Stimulated activated CD8-positive, alpha-beta memory T cell treated with anti-CD3 and anti-CD28 coated beads, Interleukin-7, amount 100 ng/mL, for 48 hours (primary cell): Measurements from ENCODE around the gene KMT2C.
A peak's percentile ranks its signal among the peaks of the same experiment; 100 is the strongest.
"Not testable (repeated sequence)": the region's sequence is repeated elsewhere in the genome, so short reads cannot be mapped to it uniquely, and the experiment has no call there.

ENCODE experiments used
- DNase-seq, 2 donors: peaks; one replicate each; pipeline ENCODE4 v3.0.0-alpha.2; 2020; ENCODE audit warnings: low read depth in 1 of 2; ENCODE audit errors: extremely low read depth in 1 of 2

The KMT2C gene

DNA sequence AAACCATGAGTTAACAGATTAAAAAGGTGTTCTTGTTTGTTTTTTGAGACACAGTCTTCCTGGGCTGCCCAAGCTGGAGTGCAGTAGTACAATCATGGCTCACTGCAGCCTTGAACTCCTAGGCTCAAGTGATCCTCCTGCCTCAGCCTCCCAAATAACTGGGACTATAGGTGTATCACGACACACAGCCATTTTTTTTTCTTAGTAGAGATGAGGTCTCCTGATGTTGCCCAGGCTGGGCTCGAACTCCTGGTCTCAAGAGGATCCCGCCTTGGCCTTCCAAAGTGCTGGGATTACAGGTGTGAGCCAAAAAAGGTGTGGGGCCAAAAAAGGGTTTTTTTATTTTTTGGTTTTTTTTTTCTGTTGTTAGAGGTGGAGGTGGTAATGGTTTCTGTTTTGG is 29.3 kb downstream of the KMT2C start:
- no peak for DNase-seq

DNA sequence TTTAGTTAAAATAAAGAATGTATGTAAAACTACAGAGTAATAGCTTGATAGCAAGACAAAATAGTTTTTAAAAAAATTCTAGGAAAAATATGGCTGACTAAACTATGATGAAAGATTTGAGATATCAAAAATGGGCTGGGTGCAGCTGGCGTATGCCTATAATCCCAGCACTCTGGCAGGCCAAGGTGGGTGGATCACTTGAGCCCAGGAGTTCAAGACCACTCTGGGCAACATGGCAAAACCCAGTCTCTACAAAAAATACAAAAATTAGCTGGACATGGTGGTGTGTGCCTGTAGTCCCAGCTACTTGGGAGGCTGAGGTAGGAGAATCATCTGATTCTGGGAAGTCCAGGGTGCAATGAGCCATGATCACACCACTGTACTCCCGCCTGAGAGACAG is 29.8 kb downstream of the KMT2C start:
- DNase-seq, result not testable (repeated sequence)

DNA sequence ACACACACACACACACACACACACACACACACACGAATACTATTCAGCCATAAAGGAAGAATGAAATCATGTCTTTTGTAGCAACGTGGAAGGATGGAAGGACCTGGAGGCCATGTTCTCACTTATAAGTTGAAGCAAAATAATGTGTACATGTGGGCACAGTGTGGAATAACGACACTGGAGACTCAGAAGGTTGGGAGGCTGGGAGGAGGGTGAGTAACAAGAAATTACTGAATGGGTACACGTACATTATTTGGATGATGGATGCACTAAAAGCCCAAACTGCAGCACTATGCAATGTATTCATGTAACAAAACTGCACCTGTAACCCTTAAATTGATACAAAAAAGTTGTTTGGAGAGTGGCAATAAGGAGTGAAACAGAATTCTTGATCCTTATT is 32.1 kb downstream of the KMT2C start:
- DNase-seq, result no peak

DNA sequence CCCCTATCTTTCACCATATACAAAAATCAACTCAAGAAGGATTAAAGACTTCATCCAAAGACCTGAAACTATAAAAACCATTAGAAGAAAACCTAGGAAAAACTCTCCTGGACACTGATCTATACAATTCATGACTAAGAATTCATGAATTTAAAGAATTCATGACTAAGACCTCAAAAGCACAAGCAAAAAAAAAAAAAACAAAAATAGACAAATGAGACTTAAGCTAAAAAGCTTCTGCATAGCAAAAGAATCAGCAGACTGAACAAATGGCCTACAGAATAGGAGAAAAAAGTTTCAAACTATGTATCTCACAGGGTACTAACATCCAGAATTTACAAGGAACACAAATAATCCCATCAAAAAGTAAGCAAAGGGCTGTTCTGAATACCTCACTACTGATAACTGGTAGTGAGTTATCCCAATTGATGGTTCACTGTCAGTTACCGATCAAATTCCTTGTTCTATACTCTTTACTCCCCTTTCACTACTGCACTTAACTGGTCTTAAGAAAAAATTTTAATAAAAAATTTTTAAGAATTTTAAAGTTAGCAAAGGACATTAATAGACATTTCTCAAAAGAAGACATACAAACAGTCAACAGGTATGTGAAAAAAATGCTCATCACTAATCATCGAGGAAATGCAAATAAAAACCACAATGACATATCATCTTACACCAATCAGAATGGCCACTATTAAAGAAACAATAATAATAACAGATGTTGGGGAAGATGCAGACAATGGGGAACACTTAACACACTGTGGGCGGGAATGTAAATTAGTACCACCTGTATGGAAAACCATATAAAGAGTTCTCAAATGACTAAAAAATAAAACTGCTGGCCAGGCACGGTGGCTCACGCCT is 33.2 kb downstream of the KMT2C start:
- DNase-seq, result no peak

DNA sequence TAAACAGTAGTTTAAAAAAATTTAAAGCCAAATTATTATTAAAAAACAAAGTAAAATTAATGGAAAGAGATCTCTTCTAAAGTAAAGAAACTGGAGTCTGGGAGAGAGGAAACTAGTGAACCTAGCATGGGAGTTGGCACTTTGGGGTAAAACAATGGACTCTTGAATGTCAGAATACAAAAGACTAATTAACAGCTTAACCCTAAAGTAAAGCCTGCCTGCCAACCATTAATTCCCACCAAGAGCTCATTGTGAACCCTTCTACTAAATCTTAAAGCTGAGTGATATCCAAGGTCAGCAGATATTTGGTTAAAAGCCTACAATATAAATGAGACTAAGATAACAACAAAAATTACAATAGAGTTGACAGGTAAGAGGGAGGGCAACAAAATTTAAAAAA is 36.5 kb downstream of the KMT2C start:
- DNase-seq, result no peak

DNA sequence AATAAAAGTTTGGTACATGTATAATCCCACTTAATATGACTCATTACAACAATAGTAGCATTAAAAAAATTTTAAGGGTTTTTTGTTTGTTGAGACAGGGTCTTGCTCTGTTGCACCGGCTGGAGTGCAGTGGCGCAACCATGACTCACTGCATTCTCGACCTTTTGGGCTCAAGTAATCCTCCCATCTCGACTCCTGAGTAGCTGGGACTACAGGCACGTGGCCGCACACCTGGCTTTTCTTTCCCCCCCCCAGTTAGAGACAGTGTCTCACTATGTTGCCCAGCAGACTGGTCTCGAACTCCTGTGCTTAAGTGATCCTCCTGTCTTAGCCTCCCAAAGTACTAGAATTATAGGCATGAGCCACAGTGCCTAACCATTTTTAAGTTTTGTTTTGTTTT is 40.7 kb downstream of the KMT2C start:
- no peak for DNase-seq

DNA sequence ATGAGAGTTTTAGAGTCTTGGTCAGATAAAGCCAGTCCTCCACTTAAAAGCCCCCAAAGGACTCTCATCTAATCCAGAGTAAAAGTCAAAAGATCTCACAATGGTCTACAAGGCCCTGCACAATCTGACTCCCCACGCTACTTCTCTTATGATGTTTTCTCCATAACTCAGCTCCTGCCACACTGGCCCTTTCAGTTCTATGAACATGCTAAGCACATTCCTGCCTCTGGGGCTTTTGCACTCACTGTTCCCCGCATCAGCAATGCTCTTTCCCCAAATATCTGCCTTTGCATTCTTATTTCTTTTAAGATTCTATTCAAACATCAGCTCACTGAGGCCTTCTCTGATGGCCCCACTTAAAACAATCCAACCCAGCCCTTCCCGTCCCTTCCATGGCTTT is 41.6 kb downstream of the KMT2C start:
- not testable (repeated sequence) for DNase-seq

DNA sequence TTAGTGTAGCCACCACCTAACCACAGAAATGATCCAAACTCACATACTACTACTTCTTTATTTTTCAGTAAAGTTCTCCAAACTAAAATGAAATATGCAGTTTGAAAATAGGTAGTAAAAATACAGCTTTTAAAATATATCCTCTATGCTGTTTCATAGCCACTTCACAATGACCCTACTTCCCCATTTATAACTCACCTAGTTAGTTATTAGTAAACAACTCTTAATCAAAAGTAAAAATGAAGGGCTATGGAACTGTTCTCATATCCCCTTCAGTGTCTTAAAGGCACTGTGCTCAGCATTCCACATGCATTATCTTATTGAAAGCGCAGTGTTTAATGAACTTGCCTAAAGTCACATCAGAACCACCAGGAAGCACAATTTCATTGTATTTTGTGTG is 43.5 kb downstream of the KMT2C start:
- no peak for DNase-seq

DNA sequence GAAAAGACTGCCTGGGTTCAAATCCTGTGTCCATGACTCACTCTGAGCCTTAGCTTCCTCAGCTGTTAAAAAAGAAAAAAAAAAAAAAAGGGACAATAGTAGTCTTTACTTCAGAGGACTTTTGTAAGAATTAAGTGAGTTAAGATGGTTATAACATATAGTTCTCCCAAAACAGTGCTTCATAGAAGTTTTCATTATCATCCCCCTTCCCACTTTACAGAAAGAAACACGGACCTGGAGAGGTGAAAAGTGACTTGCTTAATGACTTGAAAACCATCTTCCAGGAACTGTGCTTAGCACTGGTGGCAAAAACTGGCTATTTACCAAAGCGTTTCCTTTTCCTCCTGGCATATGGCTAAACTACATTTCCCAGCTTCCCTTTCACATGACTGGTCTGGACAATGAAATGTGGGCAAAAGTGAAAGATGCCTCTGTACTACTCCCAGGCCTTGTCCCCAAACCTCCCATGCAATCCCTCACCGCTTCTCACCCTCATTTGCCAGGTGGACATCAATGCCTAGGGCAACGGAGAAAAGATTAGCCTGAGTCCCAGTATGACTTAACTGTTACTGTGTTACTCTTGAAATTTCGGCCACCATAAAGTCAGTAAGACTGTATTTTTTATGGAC is 49.6 kb downstream of the KMT2C start:
- DNase-seq, result not testable (repeated sequence)

DNA sequence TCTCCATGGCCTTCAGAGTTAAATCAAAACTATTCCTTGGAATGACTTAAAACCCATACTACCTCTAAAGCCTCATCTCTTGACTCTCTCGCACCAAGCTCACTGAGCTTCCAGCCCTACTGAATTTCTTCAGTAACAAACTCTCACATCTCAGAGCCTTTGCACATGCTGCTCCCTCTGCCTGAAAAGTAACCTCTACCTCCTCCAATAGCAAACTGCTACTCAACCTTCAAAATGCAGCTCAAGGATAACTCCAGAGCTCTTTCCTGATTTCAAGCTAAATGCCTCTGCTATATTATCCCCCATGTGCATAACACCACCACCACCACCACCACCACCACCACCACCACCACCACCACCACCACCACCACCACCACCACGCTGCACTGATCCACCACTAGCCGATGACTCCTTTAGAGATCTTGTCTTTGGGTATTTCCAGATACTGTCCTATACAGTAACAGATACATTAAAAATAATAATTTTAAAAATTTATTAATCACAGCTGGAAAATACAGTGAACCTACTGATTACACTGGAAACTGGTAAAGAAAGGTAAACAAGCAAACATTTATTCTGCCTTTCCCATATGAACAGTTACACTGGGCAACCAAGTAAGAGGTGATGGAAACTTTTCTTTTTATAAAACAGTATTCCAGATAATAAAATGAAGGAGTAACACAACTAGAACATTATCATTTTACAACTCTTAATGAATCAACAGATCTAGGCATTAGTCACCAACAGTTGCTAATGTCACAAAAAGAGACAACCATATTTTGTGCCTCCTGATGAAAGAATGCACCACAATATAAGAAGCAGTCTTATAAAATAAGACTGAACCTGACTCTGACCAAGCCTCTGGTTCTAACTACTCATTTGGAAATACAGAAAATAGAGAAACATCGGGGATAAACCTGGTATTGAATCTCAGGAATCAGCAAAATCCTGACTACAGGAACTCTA is 51.3 kb downstream of the KMT2C start:
- not testable (repeated sequence) for DNase-seq

DNA sequence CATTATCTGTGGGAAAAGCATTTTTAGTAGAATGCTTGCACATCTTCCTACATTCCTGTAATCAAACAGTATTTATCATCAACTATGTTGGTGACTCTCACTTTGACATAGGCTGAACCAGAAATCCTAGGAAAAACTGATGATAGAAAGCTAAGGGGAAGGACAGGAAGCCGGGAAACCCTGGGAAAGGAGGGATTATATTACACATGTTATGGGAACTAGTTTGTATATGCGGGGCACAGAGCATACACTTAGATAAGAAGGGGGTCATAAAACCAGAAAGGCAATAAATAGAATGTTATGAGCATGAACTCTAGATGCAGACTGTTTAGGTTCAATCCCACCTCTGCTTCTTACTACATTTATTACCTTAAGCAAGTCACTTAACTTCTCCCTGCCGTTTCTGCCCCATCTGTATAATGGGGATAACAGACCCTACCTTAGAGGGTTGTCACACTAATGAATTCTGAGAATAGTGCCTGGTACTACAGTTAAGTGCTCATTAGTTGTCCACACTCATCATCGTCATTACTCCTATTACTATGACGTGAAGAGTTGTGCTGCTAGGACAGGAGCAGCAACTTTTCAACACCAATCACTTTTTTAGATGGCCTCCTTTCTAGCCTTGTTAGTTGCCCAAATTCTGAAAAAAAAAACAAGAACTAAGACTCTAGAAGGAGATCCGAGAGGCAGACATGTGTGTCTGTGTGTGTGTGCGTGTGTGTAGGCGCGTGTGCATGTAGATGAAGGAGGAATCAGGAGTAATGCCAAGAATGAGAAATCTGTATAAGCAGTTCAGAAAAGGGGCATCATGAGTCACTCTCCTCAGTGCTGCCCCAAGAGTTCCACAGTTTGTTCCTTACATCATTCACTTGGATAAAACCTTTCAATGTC is 52.2 kb downstream of the KMT2C start:
- no peak for DNase-seq

DNA sequence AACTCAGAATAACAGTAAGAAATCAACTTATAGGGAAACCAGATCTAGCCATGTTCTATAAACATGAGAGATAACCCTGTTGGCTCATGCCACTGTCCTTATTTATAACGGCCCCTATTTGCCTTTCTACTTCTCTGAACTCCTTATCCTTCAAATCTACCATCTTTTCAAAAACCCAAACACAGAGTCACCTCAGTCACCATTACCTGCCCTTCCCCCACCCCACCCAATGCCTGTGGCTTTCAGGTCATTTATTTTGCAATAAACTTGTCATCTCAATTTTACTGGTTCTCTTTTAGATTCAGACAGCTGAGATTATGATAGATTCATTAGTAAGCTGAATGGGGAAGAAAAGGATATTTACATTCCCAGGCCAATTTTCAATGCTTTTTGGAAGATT is 53.6 kb downstream of the KMT2C start:
- DNase-seq, result peak in 1 of 2 donors; percentile 26

DNA sequence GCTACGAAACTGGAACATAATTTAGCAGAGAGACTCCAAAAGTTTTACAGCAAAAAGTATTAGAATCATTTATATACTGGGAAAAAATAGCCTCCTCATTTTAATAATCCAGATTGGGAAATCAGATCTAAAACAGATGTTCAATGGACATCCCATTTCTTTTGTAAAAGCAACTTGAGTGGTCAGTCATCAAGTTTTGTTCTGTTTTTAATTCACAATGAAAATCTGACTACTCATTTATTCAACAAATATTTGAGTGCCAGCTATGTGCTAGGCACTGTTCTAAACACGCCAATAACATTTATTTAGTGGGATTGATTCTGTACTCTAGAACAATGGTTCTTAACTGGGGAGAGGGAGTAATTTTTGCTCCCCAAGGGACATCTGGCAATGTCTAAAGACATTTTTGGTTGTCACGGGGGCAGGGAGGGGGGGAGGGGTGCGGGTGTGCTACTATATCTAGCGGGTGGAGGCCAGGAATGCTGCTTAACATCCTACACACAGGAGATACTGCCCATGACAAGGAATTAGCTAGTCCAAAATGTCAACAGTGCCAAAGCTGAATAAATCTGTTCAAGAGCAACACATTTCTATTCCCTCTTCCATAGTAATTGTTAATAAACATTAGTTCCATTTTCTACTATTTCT is 54.7 kb downstream of the KMT2C start:
- not testable (repeated sequence) for DNase-seq

DNA sequence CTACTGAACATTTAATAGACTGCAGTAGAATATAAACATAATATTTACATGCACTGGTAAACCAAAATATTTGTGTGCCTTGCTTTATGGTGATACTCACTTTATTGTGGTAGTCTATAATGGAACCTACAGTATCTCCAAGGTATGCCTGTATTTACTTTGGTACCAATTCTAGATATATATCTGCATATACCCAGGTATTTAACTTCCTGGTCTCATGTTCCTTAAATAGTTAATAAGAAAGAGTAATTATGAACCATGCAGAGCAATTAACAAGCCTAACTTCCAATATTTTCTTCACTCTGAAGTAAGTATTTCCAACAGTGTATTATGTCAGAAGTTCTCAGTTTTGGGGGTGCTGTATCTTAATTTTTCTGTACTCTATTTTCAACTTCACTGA is 57.3 kb downstream of the KMT2C start:
- DNase-seq, result not testable (repeated sequence)

DNA sequence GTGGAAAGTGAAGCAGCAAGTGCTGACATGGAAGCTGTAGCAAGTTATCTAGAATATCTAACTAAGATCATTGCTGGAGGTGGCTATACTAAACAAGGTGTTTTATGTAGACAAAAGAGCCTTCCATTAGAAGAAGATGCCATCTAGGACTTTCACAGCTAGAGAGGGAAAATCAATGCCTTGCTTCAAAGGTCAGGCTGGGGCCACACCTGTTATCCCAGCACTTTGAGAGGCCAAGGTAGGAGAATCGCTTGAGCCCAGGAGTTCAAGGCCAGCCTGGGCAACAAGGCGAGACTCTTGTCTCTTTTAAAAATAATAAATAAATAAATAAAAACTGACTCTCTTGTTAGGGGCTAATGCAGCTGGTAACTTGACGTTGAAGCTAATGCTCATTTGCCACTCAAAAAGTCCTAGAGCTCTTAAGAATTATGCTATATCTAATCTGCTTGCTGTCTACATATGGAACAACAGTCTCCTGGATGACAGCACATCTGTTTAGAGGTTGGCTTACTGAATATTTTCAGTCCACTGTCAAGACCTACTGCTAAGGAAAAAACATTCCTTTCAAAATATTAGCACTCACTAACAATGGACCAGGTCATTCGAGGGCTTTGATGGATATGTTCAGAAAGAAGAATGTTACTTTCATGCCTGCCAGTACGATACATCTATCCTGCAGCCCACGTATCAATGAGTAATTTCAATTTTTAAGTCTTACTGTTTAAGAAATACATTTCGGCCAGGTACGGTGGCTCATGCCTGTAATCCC is 58.9 kb downstream of the KMT2C start:
- DNase-seq, result not testable (repeated sequence)

DNA sequence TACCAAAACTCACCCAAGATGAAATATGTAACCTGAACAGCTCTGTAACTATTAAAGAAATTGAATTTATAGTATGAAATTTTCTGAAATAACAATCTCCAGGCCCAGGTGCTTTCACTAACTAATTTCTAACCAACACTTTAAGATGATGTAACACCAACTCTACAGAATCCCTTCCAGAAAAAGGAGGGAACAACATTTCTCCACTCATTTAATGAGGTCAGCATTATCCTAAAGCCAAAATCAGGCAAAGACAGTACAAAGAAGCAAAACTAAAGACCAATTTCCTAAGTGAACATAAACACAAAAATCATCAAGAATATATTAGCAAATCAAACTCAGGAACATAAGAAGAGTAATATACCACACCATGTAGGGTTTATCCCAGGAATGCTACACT is 65.5 kb downstream of the KMT2C start:
- no peak for DNase-seq

DNA sequence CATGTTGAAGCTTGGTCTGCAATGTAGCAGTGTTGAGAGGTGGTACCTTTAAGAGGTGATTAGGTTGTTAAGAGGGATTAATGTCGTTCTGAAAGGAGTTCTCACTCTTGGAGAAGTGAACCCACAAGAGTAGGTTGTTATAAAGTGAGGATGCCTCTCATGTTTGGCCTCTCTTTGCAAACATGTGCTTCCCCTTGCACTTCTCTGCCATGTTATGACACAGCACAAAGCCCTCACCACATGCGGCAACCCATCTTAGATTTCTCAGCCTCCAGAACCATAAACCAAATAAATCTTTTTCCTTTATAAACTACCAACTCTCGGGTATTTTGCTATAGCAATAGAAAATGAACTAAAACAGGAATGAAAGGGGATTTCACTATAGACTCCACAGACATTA is 66.3 kb downstream of the KMT2C start:
- no peak for DNase-seq

DNA sequence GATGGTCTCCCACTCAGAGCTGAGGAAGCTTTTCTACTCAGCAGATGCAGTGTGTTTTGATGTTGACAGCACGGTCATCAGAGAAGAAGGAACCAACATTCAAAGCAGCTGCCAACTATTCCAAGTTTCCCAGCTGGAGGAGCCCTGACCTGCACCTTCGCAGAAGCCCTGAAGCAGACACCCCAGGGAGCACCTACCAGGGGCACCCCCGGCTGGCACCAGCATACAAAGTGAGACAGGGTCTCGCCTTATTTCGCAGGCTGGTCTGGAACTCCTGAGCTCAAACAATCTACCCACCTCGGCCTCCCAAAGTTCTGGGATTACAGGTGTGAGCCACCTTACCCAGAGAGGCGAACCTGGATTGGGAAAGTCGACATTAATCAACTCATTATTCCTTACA is 68.6 kb downstream of the KMT2C start:
- no peak for DNase-seq

DNA sequence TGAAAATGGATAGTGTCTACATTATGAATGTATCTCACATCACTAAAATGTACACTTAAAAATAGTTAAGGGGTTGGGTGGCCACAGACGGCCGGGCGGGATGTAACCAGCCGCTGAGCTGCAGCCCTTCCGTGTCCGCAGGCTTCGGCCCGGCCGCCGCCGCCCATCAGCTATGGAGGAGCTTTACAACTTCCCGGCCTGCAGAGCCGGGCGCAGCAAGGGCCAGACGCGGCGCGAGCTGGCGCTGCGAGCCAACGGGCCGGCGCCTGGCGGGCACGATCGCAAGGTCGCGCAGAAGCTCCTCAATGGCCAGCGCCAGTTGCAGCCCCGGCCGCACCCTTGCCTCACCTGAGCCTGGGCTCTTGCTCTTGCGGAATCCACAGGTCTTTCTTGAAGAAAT is 69.1 kb downstream of the KMT2C start:
- DNase-seq, result no peak
